Middle frontal gyrus (tissue), 1 donor: ENCODE results near the gene KMT5B.

Experiments used
- DNase-seq: peaks from one replicate; pipeline ENCODE4 v3.0.0-alpha.2; 2015; ENCODE audit warnings: low spot score; ENCODE audit errors: extremely low spot score

The KMT5B gene

GRCh38 chr11:68216171-68216938, 3.3 kb upstream of the KMT5B start:
- no peak for DNase-seq

GRCh38 chr11:68215524-68216170, 2.6 kb upstream of the KMT5B start:
- DNase-seq = no peak

GRCh38 chr11:68215087-68215445, 2.0 kb upstream of the KMT5B start:
- DNase-seq = no peak

GRCh38 chr11:68214173-68215086, 1.3 kb upstream of the KMT5B start:
- DNase-seq = no peak

- peak; percentile 88 for DNase-seq
Measured at GRCh38 chr11:68213555-68214172, 568 bp upstream of the KMT5B start.

- no peak for DNase-seq
Measured at GRCh38 chr11:68212421-68213134, 518 bp downstream of the KMT5B start.

GRCh38 chr11:68211546-68211945, 1.6 kb downstream of the KMT5B start:
- DNase-seq = no peak

- peak; percentile 53 for DNase-seq
Measured at GRCh38 chr11:68206211-68206610, 6.9 kb downstream of the KMT5B start.

GRCh38 chr11:68204402-68204801, 8.7 kb downstream of the KMT5B start:
- DNase-seq = no peak

- DNase-seq = no peak
Measured at GRCh38 chr11:68202165-68202564, 10.9 kb downstream of the KMT5B start.

GRCh38 chr11:68201492-68201891, 11.6 kb downstream of the KMT5B start:
- no peak for DNase-seq

- DNase-seq = no peak
Measured at GRCh38 chr11:68200639-68201038, 12.5 kb downstream of the KMT5B start.

GRCh38 chr11:68199295-68199987, 13.7 kb downstream of the KMT5B start:
- no peak for DNase-seq

- no peak for DNase-seq
Measured at GRCh38 chr11:68196219-68196618, 16.9 kb downstream of the KMT5B start.

GRCh38 chr11:68194675-68195294, 18.3 kb downstream of the KMT5B start:
- no peak for DNase-seq

- DNase-seq = no peak
Measured at GRCh38 chr11:68193018-68193417, 20.1 kb downstream of the KMT5B start.

- no peak for DNase-seq
Measured at GRCh38 chr11:68191661-68192579, 21.2 kb downstream of the KMT5B start.

- DNase-seq = no peak
Measured at GRCh38 chr11:68189888-68190287, 23.2 kb downstream of the KMT5B start.

- DNase-seq = no peak
Measured at GRCh38 chr11:68189082-68189481, 24.0 kb downstream of the KMT5B start.
